ENCODE data around the gene GJA1. TPM values are rescaled to one million over a fixed set of nuclear protein-coding genes. Genes with fewer than 3 reads are reported as not detected.

The GJA1 gene
- polyA plus RNA-seq, 1 donor (not counting 4 experiments of a cell fraction or from before 2014, with no cell fraction given), result 164 TPM

DNA sequence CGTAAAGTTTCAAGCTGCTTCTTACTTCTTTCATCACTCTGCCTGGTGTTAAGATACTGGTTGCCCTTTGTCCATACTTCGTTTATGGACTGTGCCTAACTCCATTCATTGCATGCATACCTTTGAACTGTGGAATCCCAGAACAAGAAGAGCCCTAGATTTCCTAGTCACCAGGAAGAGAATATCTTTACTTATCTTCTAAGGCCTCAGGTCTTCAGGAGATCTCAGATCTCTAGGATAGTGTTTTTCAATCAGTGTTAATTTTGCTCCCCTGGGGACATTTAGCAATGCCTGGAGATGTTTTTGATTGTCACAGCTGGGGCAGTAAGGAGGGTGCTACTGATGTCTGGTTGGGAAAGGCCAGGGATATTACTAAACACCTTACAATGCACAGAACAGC is 35.5 kb upstream of the GJA1 start:
- dilution Hi-C loops (cut with MboI; ENCODE audit: extremely low pct_ligation_motif_present, low sequenced_read_pairs), result no loop called here
- H3K9me1 ChIP-seq (ENCODE audit: control insufficient read depth, extremely low read depth, insufficient read depth, low read length), result no peaks in the 10 kb centered on the region
- FAIRE-seq (no peak), DNase-seq (ENCODE audit: low read depth, low spot score) (no peak)
- TF ChIP-seq EZH2 (IDR thresholded peaks at IDR 0.05; ENCODE audit: low read length), result no peak
- TF ChIP-seq, protein P1, sequence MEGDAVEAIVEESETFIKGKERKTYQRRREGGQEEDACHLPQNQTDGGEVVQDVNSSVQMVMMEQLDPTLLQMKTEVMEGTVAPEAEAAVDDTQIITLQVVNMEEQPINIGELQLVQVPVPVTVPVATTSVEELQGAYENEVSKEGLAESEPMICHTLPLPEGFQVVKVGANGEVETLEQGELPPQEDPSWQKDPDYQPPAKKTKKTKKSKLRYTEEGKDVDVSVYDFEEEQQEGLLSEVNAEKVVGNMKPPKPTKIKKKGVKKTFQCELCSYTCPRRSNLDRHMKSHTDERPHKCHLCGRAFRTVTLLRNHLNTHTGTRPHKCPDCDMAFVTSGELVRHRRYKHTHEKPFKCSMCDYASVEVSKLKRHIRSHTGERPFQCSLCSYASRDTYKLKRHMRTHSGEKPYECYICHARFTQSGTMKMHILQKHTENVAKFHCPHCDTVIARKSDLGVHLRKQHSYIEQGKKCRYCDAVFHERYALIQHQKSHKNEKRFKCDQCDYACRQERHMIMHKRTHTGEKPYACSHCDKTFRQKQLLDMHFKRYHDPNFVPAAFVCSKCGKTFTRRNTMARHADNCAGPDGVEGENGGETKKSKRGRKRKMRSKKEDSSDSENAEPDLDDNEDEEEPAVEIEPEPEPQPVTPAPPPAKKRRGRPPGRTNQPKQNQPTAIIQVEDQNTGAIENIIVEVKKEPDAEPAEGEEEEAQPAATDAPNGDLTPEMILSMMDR (optimal IDR thresholded peaks at IDR 0.05 in 1 of 3, IDR thresholded peaks at IDR 0.05 in 1 of 3, conservative IDR thresholded peaks at IDR 0.05 in 1 of 3; ENCODE audit: extremely low read depth in 1 of 3, insufficient read depth in 2 of 3, low read length in 3 of 3), result no peak
- no peak overlapping the region for H3K27ac ChIP-seq (ENCODE audit: control insufficient read depth, insufficient read depth, low read length)
- H3K4me1 ChIP-seq (ENCODE audit: control insufficient read depth, extremely low read depth, insufficient read depth, low read length), result no peaks in the 10 kb centered on the region
- H4K20me1 ChIP-seq (ENCODE audit: control insufficient read depth, extremely low read depth, insufficient read depth, low read length), result no peaks in the 10 kb centered on the region
- no peak overlapping the region for H3K9ac ChIP-seq (ENCODE audit: control insufficient read depth, extremely low read depth, insufficient read depth, low read length)
- H3K36me3 ChIP-seq (ENCODE audit: control insufficient read depth in 2 of 2, extremely low read depth in 1 of 2, insufficient read depth in 2 of 2, low read length in 2 of 2), result no peaks in the 10 kb centered on the region
- H3K4me3 ChIP-seq (ENCODE audit: control insufficient read depth in 2 of 3, extremely low read depth in 1 of 3, insufficient read depth in 2 of 3, low read depth in 1 of 3, low read length in 3 of 3), result no peak overlapping the region
- no peak overlapping the region for H3K4me2 ChIP-seq (ENCODE audit: control insufficient read depth, extremely low read depth, insufficient read depth, low read depth, low read length)
- H3K27me3 ChIP-seq (ENCODE audit: control insufficient read depth, extremely low read depth, insufficient read depth, low read length), result no peaks in the 10 kb centered on the region
- H3K79me2 ChIP-seq (ENCODE audit: control insufficient read depth, insufficient read depth, low read length), result no peaks in the 10 kb centered on the region
- no peak overlapping the region for H2AFZ ChIP-seq (ENCODE audit: control insufficient read depth, low read length)
- no peaks in the 10 kb centered on the region for H3K9me3 ChIP-seq (ENCODE audit: control insufficient read depth, low read depth, low read length)

DNA sequence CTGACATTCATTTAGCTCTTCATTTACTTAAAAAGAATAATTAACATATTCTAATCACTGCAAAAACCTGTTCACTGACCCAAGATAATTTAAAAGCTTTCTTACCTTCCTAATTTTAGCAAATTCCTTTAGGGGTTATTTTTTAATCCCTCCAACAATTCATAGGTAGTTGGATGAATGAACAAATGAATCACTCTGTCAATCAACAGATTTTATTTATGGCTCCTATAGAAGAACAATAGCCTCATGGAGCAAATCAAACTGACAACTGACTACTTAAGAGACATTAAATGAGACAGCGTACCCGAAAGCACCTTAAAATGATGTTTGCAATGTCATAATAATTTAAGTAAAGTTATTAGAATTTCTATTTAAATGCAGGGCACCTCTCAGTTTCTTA is 31.5 kb upstream of the GJA1 start:
- no peaks in the 10 kb centered on the region for H3K9me3 ChIP-seq (ENCODE audit: control insufficient read depth, low read depth, low read length)
- no peaks in the 10 kb centered on the region for H4K20me1 ChIP-seq (ENCODE audit: control insufficient read depth, extremely low read depth, insufficient read depth, low read length)
- no peak for DNase-seq (ENCODE audit: low read depth, low spot score)
- no peaks in the 10 kb centered on the region for H3K79me2 ChIP-seq (ENCODE audit: control insufficient read depth, insufficient read depth, low read length)
- no peak for FAIRE-seq
- H3K4me1 ChIP-seq (ENCODE audit: control insufficient read depth, extremely low read depth, insufficient read depth, low read length), result no peaks in the 10 kb centered on the region
- H3K4me2 ChIP-seq (ENCODE audit: control insufficient read depth, extremely low read depth, insufficient read depth, low read depth, low read length), result no peak overlapping the region
- no peaks in the 10 kb centered on the region for H3K9me1 ChIP-seq (ENCODE audit: control insufficient read depth, extremely low read depth, insufficient read depth, low read length)
- H3K9ac ChIP-seq (ENCODE audit: control insufficient read depth, extremely low read depth, insufficient read depth, low read length), result no peak overlapping the region
- H3K27ac ChIP-seq (ENCODE audit: control insufficient read depth, insufficient read depth, low read length), result no peak overlapping the region
- no peak overlapping the region for H2AFZ ChIP-seq (ENCODE audit: control insufficient read depth, low read length)
- H3K36me3 ChIP-seq (ENCODE audit: control insufficient read depth in 2 of 2, extremely low read depth in 1 of 2, insufficient read depth in 2 of 2, low read length in 2 of 2), result no peaks in the 10 kb centered on the region
- no peaks in the 10 kb centered on the region for H3K27me3 ChIP-seq (ENCODE audit: control insufficient read depth, extremely low read depth, insufficient read depth, low read length)
- dilution Hi-C loops (cut with MboI; ENCODE audit: extremely low pct_ligation_motif_present, low sequenced_read_pairs), result no loop called here
- no peak for TF ChIP-seq EZH2 (IDR thresholded peaks at IDR 0.05; ENCODE audit: low read length)
- TF ChIP-seq, protein P1 (optimal IDR thresholded peaks at IDR 0.05 in 1 of 3, IDR thresholded peaks at IDR 0.05 in 1 of 3, conservative IDR thresholded peaks at IDR 0.05 in 1 of 3; ENCODE audit: extremely low read depth in 1 of 3, insufficient read depth in 2 of 3, low read length in 3 of 3), result no peak
- H3K4me3 ChIP-seq (ENCODE audit: control insufficient read depth in 2 of 3, extremely low read depth in 1 of 3, insufficient read depth in 2 of 3, low read depth in 1 of 3, low read length in 3 of 3), result no peak overlapping the region

All from keratinocyte (primary cell).